Activated CD4-positive, alpha-beta T cell treated with anti-CD3 and anti-CD28 coated beads, Interleukin-2, amount 50 U/mL, for 1 hour (primary cell): ENCODE results near the gene KRT81.

Source experiments
- DNase-seq: peaks from one replicate; pipeline ENCODE4 v3.0.0-alpha.2; 2020

Gene KRT81

DNA sequence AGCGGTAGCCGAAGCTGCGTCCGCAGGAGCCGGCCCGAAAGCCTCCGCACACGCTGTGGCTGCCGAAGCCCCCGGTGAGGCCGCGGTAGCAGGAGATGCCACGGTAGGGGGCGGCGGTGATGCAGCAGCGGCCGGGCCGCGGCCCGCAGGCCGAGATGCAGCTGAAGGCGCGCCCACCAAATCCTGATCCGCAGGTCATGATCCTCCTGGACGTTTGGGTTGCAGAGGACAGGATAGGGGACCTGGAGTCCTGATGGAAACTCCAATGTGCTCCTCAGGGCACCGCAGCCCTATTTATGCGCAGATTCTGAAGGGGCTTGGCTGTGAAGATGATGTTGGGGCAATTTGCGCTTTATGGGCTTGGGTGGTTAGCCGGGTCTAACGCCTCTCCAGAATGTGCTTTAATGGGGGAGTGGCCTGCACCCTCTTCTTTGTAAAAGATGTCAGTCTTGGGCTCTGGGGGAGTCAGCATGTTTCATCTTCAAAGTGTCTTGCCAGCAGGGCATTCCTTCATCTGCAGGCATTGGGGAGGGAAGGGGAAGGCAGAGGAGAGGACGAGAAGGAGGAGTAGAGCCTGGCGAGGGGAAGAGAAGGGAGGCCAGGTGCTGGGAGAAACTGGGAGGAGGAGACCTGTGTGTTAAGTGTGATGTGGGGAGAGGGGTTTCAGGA, at the start of gene KRT81:
KRT81 (minus strand) TSS at position 268 of the 669 bp plus-strand sequence; CDS start at position 199, 69 bp downstream.
- DNase-seq = no peak

DNA sequence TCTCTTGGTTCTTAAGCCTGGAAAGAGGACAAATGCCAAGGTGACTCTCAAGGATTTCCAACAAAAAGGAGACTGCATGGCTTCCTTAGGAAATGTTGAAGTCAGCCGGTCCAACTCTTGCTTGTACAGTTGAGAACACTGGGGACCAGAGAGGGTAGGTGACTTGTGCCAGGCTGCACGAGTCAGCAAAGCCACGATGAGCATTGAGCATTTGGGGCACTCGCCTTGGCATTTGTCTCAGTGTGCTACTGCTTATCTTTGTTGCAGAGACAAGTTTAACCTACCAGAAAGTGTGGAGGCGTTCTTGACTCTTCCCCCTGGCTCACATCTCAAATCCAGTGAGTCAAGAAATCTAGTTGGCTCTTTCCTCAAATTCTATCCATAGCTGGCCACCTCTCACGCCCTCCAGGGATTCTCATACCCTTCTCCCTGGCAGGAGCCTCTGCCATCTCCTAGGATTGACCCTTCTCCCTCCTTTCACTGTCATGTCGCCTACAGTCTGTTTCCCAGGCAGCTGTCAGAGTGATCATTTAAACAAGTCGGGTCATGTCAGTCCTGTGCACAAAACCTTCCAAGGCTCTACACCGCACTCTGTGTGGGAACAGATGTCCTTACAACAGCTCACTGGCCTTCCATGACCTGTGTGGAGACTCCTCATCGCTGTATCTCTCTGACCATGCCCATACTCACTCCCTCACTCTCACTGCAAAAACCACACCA, 47.1 kb upstream of the KRT81 start:
- no peak for DNase-seq

DNA sequence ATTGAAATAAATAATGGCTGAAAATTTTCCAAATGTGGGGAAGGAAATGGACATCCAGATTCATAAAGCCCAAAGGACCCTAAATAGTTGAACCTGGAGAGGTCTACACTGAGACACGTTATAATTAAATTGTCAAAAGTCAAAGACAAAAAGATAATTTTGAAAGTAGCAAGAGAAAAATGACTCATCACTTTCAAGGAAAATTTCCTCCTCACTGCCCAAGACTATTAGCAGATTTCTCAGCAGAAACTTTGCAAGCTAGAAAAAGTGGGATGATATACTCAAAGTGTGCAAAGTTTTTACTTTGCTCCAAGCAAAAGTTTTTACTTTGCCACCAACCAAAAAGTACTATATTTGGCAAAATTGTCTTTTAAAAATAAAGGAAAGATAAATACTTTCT, 45.7 kb upstream of the KRT81 start:
- no peak for DNase-seq

DNA sequence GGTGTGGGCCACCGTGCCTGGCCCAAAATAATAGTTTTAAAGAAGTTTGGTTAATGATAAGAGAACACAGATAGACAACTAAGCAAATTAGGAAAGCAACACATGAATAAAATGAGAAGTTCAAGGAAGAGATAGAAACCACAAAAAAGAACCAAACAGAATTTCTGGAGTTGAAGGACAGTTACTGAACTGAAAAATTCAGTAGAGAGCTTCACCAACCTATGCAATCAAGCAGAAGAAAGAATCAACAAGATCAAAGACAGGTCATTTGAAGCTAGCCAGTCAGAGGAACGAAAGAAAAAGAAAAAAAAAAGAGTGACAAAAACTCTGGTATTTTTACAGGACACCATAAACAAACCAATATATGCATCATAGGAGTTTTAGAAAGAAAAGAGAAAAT, 45.3 kb upstream of the KRT81 start:
- no peak for DNase-seq

DNA sequence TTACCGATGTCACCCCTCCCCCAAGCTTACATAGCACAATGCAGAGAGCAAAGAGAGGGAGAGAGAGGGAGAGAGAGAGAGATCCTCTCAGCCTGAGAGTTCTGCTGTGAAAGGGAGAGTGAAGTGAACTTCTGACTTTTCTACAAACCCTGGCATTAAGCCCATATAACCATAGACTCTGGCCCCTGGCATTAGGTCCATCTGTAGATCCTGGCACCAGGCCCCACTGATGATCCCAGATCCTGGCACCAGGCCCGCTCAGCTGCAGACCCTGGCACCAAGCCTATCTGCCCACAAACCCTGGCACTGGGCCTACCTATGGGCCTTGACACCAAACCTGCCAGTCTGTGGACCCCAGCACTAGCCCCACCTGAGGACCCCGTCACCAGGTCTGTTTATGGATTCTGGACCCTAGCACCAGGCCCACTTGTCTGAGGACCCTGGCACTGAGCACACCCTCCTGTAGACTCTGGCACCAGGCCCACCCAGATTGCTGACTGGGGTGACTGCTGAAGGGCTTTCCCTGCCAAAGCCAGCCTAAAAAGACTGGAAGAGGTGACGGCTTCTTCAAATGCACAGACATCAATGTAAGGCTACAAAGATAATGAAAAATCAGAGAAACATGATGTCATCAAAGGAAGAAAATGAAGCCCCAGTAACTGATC, 44.4 kb upstream of the KRT81 start:
- DNase-seq = no peak

DNA sequence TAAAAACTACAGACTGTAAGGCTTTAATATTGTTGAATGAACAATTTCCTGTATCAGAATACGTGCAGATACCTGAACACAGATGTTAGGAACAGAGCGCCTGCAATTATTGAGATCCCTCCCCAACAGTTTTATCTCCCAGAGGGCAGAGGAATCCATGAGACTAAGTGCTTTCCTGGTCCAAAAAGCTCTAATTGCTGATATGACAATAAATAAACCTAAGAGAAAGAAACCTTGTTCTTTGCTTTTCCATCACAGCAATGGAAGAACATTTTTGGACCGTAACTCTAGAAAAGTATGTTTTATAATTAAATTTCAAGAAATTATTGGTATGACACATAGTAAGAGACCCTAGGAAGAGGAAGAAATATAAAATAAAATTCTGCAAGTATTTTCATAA, 42.9 kb upstream of the KRT81 start:
- DNase-seq = no peak

DNA sequence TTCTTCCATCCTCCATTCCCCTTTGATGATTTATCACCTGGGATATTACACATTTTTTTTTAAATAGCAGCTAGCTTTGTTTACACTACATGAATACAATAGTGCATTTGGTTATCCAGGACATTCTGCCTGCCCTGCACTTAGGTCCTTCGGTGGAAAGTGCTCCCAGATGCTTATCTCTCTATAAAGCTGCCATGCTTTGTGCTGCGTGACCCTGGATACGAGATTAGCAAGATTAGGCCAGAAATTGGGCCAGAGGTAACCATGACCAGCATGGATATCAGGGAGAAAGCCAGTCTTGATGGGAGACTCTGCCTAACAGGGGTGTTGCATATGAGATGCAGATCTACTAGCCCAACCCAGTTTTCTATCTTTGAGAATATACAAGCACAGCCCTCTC, 42.0 kb upstream of the KRT81 start:
- DNase-seq = no peak

DNA sequence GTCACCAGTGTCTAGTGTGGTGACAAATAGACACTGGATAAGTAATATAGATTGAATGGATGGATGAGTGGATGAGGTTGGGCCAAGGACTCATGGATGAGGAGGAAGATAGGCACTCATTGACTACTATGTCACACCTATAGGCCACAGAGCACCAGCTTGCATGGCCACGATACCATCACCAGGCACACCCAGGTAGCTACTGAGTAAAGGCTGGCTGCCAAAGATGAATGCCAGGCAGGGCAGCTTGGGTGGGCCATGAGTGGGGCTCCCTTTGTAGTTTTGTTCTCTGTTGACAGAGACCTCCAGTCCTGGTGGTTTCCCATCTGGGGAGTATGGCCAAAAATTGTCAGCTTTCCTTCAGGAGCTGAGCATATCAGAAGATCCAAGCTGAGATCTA, 41.0 kb upstream of the KRT81 start:
- DNase-seq = no peak

DNA sequence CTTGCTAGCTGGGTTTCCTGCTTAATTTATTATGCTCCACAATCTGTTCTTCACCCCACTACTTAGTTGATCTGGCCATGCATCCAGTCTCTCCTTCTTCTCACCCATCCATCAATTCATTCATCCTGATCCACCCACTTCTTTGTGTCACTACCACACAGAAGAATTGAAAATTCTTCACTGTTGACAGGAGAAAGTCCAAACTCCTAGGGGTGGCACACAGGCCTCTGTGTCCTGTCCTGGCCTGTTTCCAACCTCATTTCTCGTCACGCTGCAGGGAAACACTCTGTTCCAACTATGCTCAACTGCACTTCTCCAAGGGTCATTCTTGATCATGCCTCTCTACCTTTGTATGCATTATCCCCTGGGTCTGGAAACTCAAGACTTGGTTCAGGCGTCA, 40.5 kb upstream of the KRT81 start:
- DNase-seq = no peak

DNA sequence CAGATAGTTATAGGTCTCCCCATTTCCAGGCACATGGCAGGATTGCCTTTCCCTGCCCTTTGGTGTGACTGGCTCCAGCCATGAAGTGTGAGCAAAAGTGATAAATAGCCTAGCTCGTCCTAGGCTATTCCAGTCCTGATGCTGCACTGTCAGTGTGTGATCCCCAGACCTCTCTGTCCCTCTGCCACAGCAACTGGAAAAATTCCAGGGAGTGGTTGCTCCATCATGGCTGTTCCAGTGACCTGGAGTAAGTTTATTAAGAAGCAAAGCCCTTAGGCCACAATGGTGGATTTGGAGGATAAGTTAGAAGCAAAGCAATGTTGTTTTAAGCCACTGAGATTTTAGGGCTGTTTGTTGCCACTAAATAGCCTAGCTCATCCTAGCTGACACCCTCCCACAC, 39.7 kb upstream of the KRT81 start:
- DNase-seq = no peak

DNA sequence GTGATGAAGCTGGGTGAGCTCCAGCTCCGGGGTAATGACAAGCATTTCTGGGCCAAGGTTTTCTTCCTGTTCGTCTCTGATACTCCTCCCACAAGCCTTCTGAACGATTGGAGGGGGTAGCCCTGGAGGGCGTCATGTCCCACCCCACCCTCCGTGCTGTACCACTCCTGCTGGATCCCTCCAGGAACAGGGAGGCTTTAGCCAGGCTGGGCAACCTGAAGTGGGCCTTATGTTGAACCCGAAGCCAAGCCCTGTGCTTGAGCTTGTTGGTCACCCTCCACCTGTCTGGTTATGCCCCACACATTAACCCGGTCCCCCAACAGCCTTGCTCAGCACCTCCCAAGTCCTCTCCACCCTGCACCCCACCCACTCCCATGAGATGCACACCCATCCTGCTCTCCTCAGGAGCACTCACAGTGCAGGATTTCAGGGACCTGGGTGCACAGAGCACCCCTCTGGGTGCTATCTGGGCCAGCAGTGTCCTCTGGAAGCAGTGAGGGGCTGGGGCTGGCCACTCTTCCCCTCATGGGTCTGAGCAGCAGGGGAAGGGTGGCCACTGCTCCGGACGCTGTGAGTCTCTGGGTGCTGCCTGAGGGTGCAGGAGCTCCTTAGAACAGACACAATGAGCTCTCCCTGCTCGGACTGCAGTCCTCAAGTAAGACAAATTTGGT, 36.6 kb upstream of the KRT81 start:
- DNase-seq = no peak

DNA sequence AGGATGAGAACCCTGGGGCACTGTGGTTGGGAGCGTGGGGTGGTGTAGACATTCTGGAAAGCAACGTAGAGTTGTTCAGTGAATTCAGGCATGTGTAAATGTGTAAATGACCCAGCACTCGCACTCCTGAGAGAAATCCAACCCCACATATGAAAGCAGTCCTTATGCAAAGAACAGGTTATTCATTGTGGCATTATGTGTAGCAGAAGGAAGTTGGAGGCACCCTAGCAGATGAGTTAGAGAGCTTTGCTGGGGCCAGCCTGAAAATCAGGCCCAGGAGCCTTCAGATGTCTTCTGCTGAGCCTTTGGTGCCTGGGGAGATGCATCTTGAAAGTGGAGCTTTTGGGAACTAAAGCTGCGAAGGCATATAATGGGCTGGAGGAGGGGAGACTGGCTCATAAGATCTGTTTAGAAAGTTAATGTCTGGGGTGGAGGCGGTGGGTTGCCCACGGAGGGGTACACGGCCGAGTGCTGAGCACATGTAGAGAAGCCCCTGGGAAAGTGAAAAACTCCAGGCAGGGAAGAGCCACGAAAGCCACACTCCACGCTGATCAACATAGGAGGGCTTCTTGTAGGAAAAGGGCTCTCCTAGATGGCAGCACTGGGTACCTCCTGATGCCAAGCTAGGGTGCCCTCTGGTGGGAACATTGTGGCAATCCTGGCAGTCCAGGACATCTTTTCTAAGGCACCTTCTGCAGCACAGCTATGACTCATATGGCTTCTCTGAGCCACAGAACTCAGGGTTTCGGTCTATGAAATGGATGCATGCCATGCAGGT, 35.9 kb upstream of the KRT81 start:
- peak; percentile 77 for DNase-seq

DNA sequence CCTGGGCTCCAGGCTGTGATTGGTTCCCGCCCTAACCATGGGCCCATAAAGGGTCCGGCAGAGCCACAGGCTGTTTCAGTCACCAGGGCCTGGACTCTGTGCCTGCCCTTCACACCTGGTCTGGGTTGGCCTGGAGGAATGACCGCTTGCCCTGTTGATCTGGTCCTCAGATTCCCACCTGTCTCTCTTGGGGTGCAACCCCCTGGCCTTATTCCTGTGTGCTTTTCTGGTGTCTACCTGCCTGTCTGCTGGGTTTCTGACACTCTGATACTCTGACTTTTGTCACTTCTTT, 32.8 kb upstream of the KRT81 start:
- no peak for DNase-seq

DNA sequence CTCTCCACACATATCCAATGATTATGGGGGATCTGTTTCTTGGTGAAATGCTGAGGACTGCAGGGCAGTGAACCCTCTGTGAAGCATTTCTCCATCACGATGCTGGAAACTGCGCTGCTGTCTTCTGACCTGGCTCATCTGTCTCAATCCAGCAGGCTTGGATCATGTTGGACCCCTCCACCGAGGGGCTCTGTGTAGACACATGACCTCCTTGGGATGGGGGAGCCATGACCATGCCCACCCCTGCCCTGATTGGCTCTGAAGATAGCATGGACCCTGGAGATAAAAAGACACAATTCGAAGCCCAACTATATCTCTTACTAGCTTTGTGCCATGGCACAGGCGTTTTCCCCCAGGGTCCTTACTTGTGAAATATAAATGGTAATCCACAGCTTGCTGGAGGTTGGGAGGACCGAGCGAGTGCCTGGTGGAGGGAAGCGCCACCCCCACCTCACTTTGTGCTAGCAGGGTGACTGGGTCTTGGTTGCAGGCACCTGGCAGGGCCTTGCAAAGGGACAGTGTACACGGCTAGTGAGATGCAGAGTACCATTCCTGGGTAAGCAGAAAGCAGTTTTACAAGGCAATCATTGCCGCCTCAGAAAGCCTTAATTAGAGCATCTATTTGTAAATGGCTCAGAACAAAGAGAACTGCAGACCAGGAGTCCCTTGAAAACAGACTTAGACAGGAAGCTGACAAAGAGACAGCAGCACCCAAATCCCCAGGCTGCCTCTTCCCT, 32.2 kb upstream of the KRT81 start:
- no peak for DNase-seq

DNA sequence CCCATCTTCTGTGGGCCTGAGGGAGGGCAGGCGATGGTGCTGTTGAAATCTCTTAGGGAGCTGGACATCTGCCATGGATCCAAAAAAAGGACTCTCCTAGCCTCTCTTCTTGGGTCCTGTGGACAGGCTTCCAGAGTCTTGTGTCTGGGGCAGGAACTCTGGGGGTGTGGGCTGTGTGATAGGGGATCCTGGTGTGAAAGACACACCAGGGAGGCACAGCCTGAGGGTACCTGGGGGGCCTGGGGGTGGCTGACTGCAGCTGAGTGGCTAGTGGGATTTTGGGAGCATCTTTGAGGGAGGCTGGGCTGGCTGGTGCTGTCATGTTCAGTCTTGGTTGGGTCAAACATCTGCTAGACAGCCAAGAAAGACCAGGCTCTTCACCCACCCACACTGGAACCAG, 31.7 kb upstream of the KRT81 start:
- no peak for DNase-seq

DNA sequence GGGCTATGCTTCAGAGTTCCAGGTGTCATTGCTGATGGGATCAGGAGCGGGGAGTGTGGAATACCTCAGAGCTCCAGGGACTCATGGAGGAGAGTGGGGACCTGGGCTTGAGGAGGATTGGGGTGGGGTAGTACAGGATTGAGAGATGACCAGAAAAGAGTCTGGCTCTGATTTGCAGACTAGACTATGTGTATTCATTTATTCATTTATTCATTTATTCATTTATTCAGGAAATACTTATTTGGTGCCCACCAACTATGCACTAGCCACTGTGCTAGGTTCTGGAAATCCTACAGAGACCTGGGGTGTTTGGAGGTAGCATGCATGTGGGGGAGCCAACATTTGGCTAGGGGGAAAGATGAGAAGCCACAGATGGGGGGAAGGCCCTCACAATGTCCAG, 30.7 kb upstream of the KRT81 start:
- DNase-seq = no peak

DNA sequence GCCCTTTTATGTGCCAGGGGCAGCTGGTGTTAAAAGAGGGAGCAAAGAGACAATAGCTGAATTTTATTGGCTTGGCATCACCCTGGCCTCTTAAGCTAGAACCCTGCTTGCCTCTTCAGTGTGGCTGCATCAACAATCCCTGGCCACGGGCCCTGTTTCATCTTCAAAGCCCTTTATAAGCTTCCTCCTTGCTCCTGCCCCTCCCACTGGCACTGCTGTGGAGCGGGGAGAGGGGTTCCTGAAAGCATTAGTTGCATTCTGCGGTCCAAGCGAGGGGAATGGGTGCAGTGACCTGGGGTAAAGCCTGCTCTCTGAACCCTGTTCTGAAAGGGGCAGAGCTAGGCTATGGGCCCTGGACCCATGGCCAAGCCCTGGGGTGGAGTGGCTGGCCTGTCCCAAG, 30.1 kb upstream of the KRT81 start:
- DNase-seq = no peak

DNA sequence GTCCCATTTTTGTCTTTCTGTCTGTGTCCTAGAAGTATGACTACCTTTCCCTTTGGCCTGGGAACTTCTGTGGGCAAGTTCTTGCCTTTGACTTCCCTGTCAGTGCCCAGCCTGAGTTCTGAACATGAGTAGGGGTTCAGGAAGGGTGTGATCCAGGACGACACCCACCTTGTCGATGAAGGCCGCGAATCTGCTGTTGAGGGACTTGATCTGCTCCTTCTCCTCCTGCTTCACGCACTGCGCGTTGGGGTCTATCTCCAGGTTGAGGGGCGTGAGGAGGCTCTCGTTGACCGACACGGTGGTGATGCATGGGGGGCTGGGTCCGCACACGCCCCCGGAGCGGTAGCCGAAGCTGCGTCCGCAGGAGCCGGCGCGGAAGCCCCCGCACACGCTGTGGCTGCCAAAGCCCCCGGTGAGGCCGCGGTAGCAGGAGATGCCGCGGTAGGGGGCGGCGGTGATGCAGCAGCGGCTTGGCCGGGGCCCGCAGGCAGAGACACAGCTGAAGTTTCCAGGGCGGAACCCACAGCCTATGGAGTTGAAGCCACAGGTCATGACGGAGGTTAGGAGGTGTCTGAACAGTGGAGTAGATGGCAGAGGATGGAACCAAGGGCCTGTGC, 29.6 kb upstream of the KRT81 start, which contains the start of gene KRT83:
KRT83 (minus strand) TSS at position 615 of the 617 bp plus-strand sequence; CDS start at position 552, 63 bp downstream.
- no peak for DNase-seq

DNA sequence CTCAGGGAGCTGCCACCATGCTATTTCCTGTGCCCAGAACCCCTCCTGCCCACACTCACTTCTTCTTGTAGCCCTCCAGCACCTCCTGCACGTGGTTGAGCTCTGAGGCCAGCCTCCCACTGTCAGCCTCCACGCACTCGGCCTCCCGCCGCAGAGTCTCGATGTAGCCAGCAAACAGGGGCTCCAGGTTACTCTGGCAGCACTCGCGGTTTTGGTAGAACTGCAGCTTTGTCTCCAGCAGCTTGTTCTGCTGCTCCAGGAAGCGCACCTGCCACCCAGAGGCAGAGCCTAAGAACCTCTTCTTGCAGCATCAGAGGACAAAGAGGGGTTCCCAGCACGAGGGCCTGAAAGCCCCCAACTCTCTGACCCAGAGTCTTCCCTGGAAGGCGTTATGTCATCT, 27.8 kb upstream of the KRT81 start:
- DNase-seq = no peak

DNA sequence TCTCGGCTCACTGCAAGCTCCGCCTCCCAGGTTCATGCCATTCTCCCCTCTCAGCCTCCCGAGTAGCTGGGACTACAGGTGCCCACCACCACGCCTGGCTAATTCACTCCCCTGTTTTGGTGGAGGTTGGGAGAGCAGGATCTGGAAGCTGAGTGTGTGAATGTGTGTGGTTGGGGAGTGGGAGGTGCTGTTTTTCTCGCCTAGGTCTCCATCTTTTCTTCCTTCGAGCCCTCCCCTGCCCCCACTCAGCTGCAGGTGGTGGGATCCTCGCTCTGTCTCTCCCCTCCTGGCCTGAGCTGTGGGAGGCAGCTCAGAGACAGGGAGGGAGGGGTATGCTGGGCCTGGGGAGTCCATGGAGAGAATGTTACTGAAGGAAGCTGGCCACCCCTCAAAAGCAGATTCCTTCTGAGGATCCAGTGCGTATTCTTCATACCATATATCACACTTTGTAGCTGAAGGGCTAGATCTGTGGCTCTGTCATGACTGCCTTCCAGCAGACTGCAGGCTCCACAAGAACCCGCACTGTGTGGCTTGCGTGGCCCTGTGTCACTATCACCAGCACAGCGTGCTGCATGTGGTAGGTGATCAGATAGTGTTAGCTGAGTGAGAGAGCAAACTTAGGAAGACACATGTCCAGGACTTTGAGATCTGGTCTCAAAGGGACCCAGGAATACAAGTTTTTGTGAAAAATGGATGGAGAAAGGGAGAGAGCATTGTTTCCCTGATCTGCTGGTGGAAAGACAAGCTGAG, 27.1 kb upstream of the KRT81 start:
- DNase-seq = no peak

DNA sequence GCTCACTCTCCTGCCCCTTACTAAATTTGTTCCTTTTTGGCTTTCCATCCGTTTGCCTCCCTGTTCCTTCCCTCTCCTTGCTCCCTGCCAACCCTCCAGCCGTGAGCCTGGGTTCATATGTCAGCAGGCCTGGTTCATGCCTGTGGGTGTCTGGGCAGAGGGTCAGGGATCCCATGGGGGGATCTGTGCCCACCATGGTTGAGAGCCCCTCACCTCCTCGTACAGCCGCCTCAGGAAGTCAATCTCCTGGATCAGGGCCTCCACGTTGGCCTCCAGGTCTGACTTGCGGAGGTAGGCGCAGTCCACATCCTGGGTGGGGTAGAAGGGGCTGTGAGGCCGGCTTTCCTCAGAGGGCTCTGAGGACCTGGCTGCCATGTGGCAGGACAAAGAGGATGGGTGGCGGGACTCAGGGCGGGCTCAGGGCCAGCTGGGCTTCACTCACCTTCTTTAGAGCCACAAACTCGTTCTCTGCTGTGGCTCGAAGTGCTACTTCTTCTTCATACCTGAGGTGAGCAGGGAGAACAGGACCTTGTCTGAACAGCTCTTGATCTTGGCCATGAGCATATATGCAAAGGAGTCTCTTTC, 26.2 kb upstream of the KRT81 start:
- DNase-seq = no peak
